Measurements from ENCODE around the gene GMEB2. TPM values are rescaled to one million over a fixed set of nuclear protein-coding genes. Genes with fewer than 3 reads are reported as not detected.

Gene GMEB2
- polyA plus RNA-seq, 1 of the 3 experiments (the other 2 are of a cell fraction) = 6.5 TPM

GRCh38 chr20:63574829-63575743, 51.8 kb downstream of the GMEB2 start (continued):
- TF ChIP-seq MAX (IDR thresholded peaks at IDR 0.05; ENCODE audit: low read depth) = no peak
- TF ChIP-seq TEAD4 (IDR thresholded peaks at IDR 0.05; ENCODE audit: borderline replicate concordance, insufficient read depth) = no peak
- TF ChIP-seq SIN3A (IDR thresholded peaks at IDR 0.05; ENCODE audit: borderline replicate concordance, low read depth, low read length) = no peak
- no peak for TF ChIP-seq RFX5 (IDR thresholded peaks at IDR 0.05; ENCODE audit: low read length)

- H3K27ac ChIP-seq (ENCODE audit: low read depth in 2 of 2, low read length in 1 of 2) = peak within 1 kb of the TSS in 1 of 2 experiments; percentile 71; a peak in 1 of 4 replicates
- H3K27me3 ChIP-seq (ENCODE audit: insufficient read depth) = no peaks in the 10 kb centered on the region
- H2AFZ ChIP-seq (ENCODE audit: low read depth) = peak within 1 kb of the TSS; percentile 84
- H3K9me3 ChIP-seq = no peaks in the 10 kb centered on the region
- ChIA-PET CTCF (interaction anchor here (0.7 to 1.3 kb wide), 2 partner anchors 201 to 265 kb away, joined by 3 to 4 read pairs; no protein-coding TSS in a partner anchor), POLR2A (interaction anchor here (0.8 to 1.0 kb wide), 3 partner anchors 25 to 53 kb away, joined by 3 read pairs; partner anchors contain the start of gene GMEB2)
- TF ChIP-seq FOXM1 (IDR thresholded peaks at IDR 0.05; ENCODE audit: low read depth) (no peak), GABPA (IDR thresholded peaks at IDR 0.05; ENCODE audit: low read depth) (0 out of 2 replicates have a peak, but pooled peaks have one; percentile 27), TCF12 (IDR thresholded peaks at IDR 0.05) (no peak), EZH2phosphoT487 (IDR thresholded peaks at IDR 0.05; ENCODE audit: borderline replicate concordance, low read depth) (no peak), GATA2 (CRISPR knock-in tag; IDR thresholded peaks at IDR 0.05) (no peak), NFIC (IDR thresholded peaks at IDR 0.05; ENCODE audit: borderline replicate concordance) (no peak), PBX3 (IDR thresholded peaks at IDR 0.05) (no peak), IRF3 (IDR thresholded peaks at IDR 0.05; ENCODE audit: low read depth, low read length) (no peak), SIN3A (IDR thresholded peaks at IDR 0.05; ENCODE audit: borderline replicate concordance, low read depth, low read length) (no peak), POLR2AphosphoS5 (IDR thresholded peaks at IDR 0.05; ENCODE audit: low read depth, low read length) (peak; percentile 52), CHD2 (IDR thresholded peaks at IDR 0.05; ENCODE audit: low read length, partially characterized antibody) (no peak), TAF1 (IDR thresholded peaks at IDR 0.05; ENCODE audit: borderline replicate concordance, low read depth, low read length) (peak; percentile 51), NRF1 (IDR thresholded peaks at IDR 0.05; ENCODE audit: low read depth, low read length) (0 out of 2 replicates have a peak, but pooled peaks have one; percentile 4), EP300 (IDR thresholded peaks at IDR 0.05; ENCODE audit: borderline replicate concordance in 1 of 2, low read depth in 1 of 2, low read length in 1 of 2) (no peak)
- H3K4me1 ChIP-seq (ENCODE audit: control insufficient read depth in 1 of 2, insufficient read depth in 2 of 2, low read depth in 1 of 2, low read length in 1 of 2) = peaks cover 3 to 28% of the 10 kb centered on the region in 2 experiments; a peak in 2 of 4 replicates
- peaks cover 8% of the 10 kb centered on the region; the same call in 1 of the 2 replicates for H3K79me2 ChIP-seq (ENCODE audit: insufficient read depth)
- no peaks in the 10 kb centered on the region for H3K9me2 ChIP-seq
- H4K20me1 ChIP-seq (ENCODE audit: insufficient read depth) = no peaks in the 10 kb centered on the region
- no peaks in the 10 kb centered on the region for H3F3A ChIP-seq (replicated peaks; ENCODE audit: insufficient read depth)
- peaks cover 0 to 6% of the 10 kb centered on the region in 2 experiments for H3K36me3 ChIP-seq (replicated peaks in 1 of 2; ENCODE audit: control insufficient read depth in 1 of 2, insufficient read depth in 2 of 2, low read length in 1 of 2)
- peak; percentile 90 for DNase-seq
- peak within 1 kb of the TSS; percentile 95 for H3K4me2 ChIP-seq
- 15% methylated on average over 13 of the region's 40 CpGs for WGBS (ENCODE audit: low lambda C conversion rate)
- H3K4me3 ChIP-seq (ENCODE audit: low read depth in 2 of 2, low read length in 1 of 2) = peak within 1 kb of the TSS; percentile 79 to 80
- peak within 1 kb of the TSS; percentile 73 for H3K9ac ChIP-seq
These were observed 52.6 kb downstream of the GMEB2 start, which contains the start of gene HELZ2 for GRCh38 chr20:63574156-63574828. Gene HELZ2, minus strand, starts transcription at chr20:63574239. Its CDS starts 1,854 bp downstream, at chr20:63572385.
